Astrocyte of the cerebellum (primary cell): Measurements from ENCODE around the gene KCNG2.

Experiments used
- DNase-seq: peaks from one replicate; pipeline ENCODE4 v3.0.0-alpha.2; 2011; ENCODE audit warnings: low read depth
- H3K4me3 ChIP-seq: 2 replicates; pipeline ENCODE4 v1.5.1; 2011; ENCODE audit warnings: mild to moderate bottlenecking, low read depth, low read length, moderate library complexity
- CTCF ChIP-seq: IDR thresholded peaks from 2 replicates; pipeline ENCODE4 v1.5.1; 2012; ENCODE audit warnings: low read length, low read depth, moderate library complexity, mild to moderate bottlenecking; ENCODE audit errors: missing control alignments
- in situ Hi-C: cut with HindIII; loops from 2 replicates; pipeline ENCODE4 v1.10.0; 2017; ENCODE audit warnings: low sequenced_read_pairs

KCNG2 gene

GRCh38 chr18:79788734-79789085 is 9.0 kb upstream of the KCNG2 start:
- no peak for DNase-seq
- in situ Hi-C loops: no loop called here
- no peak for TF ChIP-seq CTCF
- no peak overlapping the region for H3K4me3 ChIP-seq

- TF ChIP-seq CTCF: no peak
- no peak overlapping the region for H3K4me3 ChIP-seq
- in situ Hi-C loops: no loop called here
- no peak for DNase-seq
Measured at GRCh38 chr18:79789091-79789891, 8.4 kb upstream of the KCNG2 start.

GRCh38 chr18:79789901-79790890 is 7.5 kb upstream of the KCNG2 start:
- TF ChIP-seq CTCF: no peak
- no peak for DNase-seq
- in situ Hi-C loops: no loop called here
- H3K4me3 ChIP-seq: no peak overlapping the region

GRCh38 chr18:79790996-79791972 is 6.5 kb upstream of the KCNG2 start:
- no peak for TF ChIP-seq CTCF
- peak; percentile 88 for DNase-seq
- in situ Hi-C loops: no loop called here
- H3K4me3 ChIP-seq: no peak overlapping the region

GRCh38 chr18:79792096-79792987 is 5.4 kb upstream of the KCNG2 start:
- no peak overlapping the region for H3K4me3 ChIP-seq
- in situ Hi-C loops: no loop called here
- TF ChIP-seq CTCF: no peak

More at GRCh38 chr18:79792096-79792987, 5.4 kb upstream of the KCNG2 start:
- no peak for DNase-seq
